ENCODE data around the gene SKI. TPM values are rescaled to one million over a fixed set of nuclear protein-coding genes. Genes with fewer than 3 reads are reported as not detected.
A peak's percentile ranks its signal among the peaks of the same experiment; 100 is the strongest.

The SKI gene
- total and polyA plus RNA-seq, 2 donors (not counting 1 experiment from before 2014, with no cell fraction given) = 11.6 to 21.8 TPM

GRCh38 chr1:2272686-2273400 is 44.7 kb downstream of the SKI start:
- Histone ChIP-seq H3K9me3 (ENCODE audit: control insufficient read depth, insufficient read depth, low read depth, low read length) (no peaks in the 10 kb centered on the region), H3K27ac (ENCODE audit: insufficient read depth, low read length) (peak overlapping the region; percentile 41), H3K79me2 (ENCODE audit: control insufficient read depth, insufficient read depth, low read length) (peaks cover 97% of the 10 kb centered on the region), H3K9ac (ENCODE audit: insufficient read depth, low read length) (no peak overlapping the region), H3K27me3 (ENCODE audit: control insufficient read depth, insufficient read depth, low read length) (no peaks in the 10 kb centered on the region), H3K4me1 (ENCODE audit: control insufficient read depth, extremely low read depth, insufficient read depth, low read length) (peaks cover 33% of the 10 kb centered on the region), H4K20me1 (ENCODE audit: control insufficient read depth, extremely low read depth, insufficient read depth, low read length) (peaks cover 1% of the 10 kb centered on the region), H3K4me3 (replicated peaks in 1 of 4; ENCODE audit: control extremely low read depth in 1 of 4, insufficient read depth in 1 of 4, low read depth in 3 of 4, low read length in 4 of 4) (no peak overlapping the region), H2AFZ (ENCODE audit: low read length) (no peak overlapping the region), H3K4me2 (ENCODE audit: extremely low read depth, insufficient read depth, low read length) (no peak overlapping the region), H3K36me3 (ENCODE audit: control insufficient read depth, insufficient read depth, low read length) (peaks cover 8% of the 10 kb centered on the region)
- DNase-seq (ENCODE audit: low read depth in 2 of 2) = no peak
- no peak for TF ChIP-seq EZH2 (IDR thresholded peaks at IDR 0.05; ENCODE audit: low read length, missing control alignments)
- no peak for TF ChIP-seq CTCF (conservative IDR thresholded peaks at IDR 0.05 in 1 of 2, IDR thresholded peaks at IDR 0.05 in 1 of 2; ENCODE audit: low read depth in 1 of 2, low read length in 2 of 2)

GRCh38 chr1:2273401-2274090 is 45.4 kb downstream of the SKI start:
- no peaks in the 10 kb centered on the region for H3K27me3 ChIP-seq (ENCODE audit: control insufficient read depth, insufficient read depth, low read length)
- no peak for TF ChIP-seq EZH2 (IDR thresholded peaks at IDR 0.05; ENCODE audit: low read length, missing control alignments)
- no peak for TF ChIP-seq CTCF (conservative IDR thresholded peaks at IDR 0.05 in 1 of 2, IDR thresholded peaks at IDR 0.05 in 1 of 2; ENCODE audit: low read depth in 1 of 2, low read length in 2 of 2)
- H3K4me2 ChIP-seq (ENCODE audit: extremely low read depth, insufficient read depth, low read length) = peak overlapping the region; percentile 2
- peaks cover 40% of the 10 kb centered on the region for H3K4me1 ChIP-seq (ENCODE audit: control insufficient read depth, extremely low read depth, insufficient read depth, low read length)
- H3K9me3 ChIP-seq (ENCODE audit: control insufficient read depth, insufficient read depth, low read depth, low read length) = no peaks in the 10 kb centered on the region
- no peak overlapping the region for H3K4me3 ChIP-seq (replicated peaks in 1 of 4; ENCODE audit: control extremely low read depth in 1 of 4, insufficient read depth in 1 of 4, low read depth in 3 of 4, low read length in 4 of 4)
- H2AFZ ChIP-seq (ENCODE audit: low read length) = no peak overlapping the region
- peaks cover 1% of the 10 kb centered on the region for H4K20me1 ChIP-seq (ENCODE audit: control insufficient read depth, extremely low read depth, insufficient read depth, low read length)
- peaks cover 97% of the 10 kb centered on the region for H3K79me2 ChIP-seq (ENCODE audit: control insufficient read depth, insufficient read depth, low read length)
- H3K9ac ChIP-seq (ENCODE audit: insufficient read depth, low read length) = no peak overlapping the region
- no peak for DNase-seq (ENCODE audit: low read depth in 2 of 2)
- peaks cover 6% of the 10 kb centered on the region for H3K36me3 ChIP-seq (ENCODE audit: control insufficient read depth, insufficient read depth, low read length)
- peak overlapping the region; percentile 41 for H3K27ac ChIP-seq (ENCODE audit: insufficient read depth, low read length)

GRCh38 chr1:2274231-2274928 is 46.3 kb downstream of the SKI start:
- Histone ChIP-seq H3K4me3 (replicated peaks in 1 of 4; ENCODE audit: control extremely low read depth in 1 of 4, insufficient read depth in 1 of 4, low read depth in 3 of 4, low read length in 4 of 4) (no peak overlapping the region), H3K9me3 (ENCODE audit: control insufficient read depth, insufficient read depth, low read depth, low read length) (no peaks in the 10 kb centered on the region), H3K79me2 (ENCODE audit: control insufficient read depth, insufficient read depth, low read length) (peaks cover 96% of the 10 kb centered on the region), H4K20me1 (ENCODE audit: control insufficient read depth, extremely low read depth, insufficient read depth, low read length) (peaks cover 1% of the 10 kb centered on the region), H3K36me3 (ENCODE audit: control insufficient read depth, insufficient read depth, low read length) (peaks cover 6% of the 10 kb centered on the region), H3K27ac (ENCODE audit: insufficient read depth, low read length) (peak overlapping the region; percentile 34), H3K9ac (ENCODE audit: insufficient read depth, low read length) (peak overlapping the region; percentile 4), H3K4me2 (ENCODE audit: extremely low read depth, insufficient read depth, low read length) (peak overlapping the region; percentile 23), H3K27me3 (ENCODE audit: control insufficient read depth, insufficient read depth, low read length) (no peaks in the 10 kb centered on the region), H2AFZ (ENCODE audit: low read length) (no peak overlapping the region), H3K4me1 (ENCODE audit: control insufficient read depth, extremely low read depth, insufficient read depth, low read length) (peaks cover 47% of the 10 kb centered on the region)
- TF ChIP-seq EZH2 (IDR thresholded peaks at IDR 0.05; ENCODE audit: low read length, missing control alignments) (no peak), CTCF (conservative IDR thresholded peaks at IDR 0.05 in 1 of 2, IDR thresholded peaks at IDR 0.05 in 1 of 2; ENCODE audit: low read depth in 1 of 2, low read length in 2 of 2) (no peak)
- no peak for DNase-seq (ENCODE audit: low read depth in 2 of 2)
